Activated naive CD4-positive, alpha-beta T cell treated with anti-CD3 and anti-CD28 coated beads, Interleukin-2, amount 50 U/mL, for 72 hours (primary cell): ENCODE data around the gene ANKFN1. TPM values are rescaled to one million over a fixed set of nuclear protein-coding genes. Genes with fewer than 3 reads are reported as not detected.

ENCODE experiments used
- ATAC-seq, 2 donors: fragments of 150-1000 bp; cut with Tn5 transposase; 2 replicates each; pipeline ENCODE4 v1.10.0; 2021; ENCODE audit warnings: mild to moderate bottlenecking in 2 of 2, moderate library complexity in 2 of 2
- DNase-seq, 2 donors: peaks; one replicate each; pipeline ENCODE4 v3.0.0; 2021 to 2022; ENCODE audit warnings: low spot score in 2 of 2
- H3K27ac Mint-ChIP-seq, 2 donors: one replicate each; pipeline ENCODE4 v1.8.0; 2022; ENCODE audit warnings: mild to moderate bottlenecking in 2 of 2, mixed read lengths in 2 of 2
- H3K36me3 Mint-ChIP-seq, 2 donors: one replicate each; pipeline ENCODE4 v1.8.0; 2022; ENCODE audit warnings: mixed read lengths in 2 of 2
- H3K9me3 Mint-ChIP-seq, 2 donors: one replicate each; pipeline ENCODE4 v1.8.0; 2022; ENCODE audit warnings: mixed read lengths in 2 of 2
- total RNA-seq, 2 donors: library from RNA; stranded (reverse); gene quantifications; one replicate each; pipeline ENCODE4 v1.2.3, GENCODE V29; 2022

The ANKFN1 gene, protein sequence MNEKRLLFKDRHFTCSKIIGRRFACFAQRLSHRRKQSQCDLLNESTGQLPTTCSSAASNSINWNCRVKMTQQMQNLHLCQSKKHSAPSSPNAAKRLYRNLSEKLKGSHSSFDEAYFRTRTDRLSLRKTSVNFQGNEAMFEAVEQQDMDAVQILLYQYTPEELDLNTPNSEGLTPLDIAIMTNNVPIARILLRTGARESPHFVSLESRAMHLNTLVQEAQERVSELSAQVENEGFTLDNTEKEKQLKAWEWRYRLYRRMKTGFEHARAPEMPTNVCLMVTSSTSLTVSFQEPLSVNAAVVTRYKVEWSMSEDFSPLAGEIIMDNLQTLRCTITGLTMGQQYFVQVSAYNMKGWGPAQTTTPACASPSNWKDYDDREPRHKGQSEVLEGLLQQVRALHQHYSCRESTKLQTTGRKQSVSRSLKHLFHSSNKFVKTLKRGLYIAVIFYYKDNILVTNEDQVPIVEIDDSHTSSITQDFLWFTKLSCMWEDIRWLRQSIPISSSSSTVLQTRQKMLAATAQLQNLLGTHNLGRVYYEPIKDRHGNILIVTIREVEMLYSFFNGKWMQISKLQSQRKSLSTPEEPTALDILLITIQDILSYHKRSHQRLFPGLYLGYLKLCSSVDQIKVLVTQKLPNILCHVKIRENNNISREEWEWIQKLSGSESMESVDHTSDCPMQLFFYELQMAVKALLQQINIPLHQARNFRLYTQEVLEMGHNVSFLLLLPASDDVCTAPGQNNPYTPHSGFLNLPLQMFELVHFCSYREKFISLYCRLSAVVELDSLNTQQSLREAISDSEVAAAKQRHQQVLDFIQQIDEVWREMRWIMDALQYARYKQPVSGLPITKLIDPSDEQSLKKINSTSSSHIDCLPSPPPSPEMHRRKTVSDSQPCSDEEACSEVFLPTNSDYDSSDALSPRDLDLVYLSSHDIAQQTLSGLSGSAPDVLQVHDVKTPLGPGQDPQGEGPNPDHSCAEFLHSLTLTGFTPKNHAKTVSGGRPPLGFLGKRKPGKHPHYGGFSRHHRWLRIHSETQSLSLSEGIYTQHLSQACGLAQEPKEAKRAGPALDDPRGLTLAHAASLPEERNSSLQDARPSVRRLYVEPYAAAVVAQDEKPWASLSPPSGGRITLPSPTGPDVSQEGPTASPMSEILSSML
- total RNA-seq = not detected

DNA sequence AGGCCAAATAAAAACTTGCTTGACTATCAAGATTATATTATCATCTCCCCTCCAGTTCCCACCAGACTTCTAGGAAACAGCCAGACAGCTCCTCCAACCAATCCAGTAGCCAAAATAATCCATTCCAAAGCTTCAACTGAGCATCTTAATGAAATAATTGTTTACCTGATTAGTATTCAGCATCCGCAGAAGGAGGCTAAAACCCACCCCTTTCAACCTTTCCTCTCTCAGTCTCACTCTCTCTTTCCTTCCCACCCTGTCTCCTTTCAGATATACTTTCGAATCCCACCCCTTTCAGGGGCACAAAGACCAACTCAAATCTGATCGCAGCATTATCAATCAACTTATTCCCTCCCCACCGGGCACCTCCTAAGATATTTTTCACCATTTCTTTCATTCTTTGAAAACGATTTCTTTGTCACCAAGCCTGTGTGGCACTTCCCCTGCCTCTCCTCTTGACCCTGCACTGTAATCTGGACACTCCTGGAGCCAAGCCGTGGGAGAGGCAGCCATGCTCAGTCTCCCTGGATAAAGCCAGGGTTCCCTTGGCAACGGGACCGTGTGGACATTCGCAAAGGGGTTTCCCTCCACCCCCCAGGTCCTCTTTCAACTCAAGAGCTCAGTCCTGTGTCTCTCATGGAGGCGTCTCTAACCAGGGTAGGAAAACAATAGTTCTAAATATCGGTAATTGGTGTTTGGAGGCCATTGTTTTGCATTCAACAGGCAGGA lies at the start of gene ANKFN1:
ANKFN1 (plus strand) TSS at position 602 of the 729 bp plus-strand sequence. CDS start 59,193 bp downstream, outside the sequence.
- Mint-ChIP-seq H3K36me3 (no peaks in the 10 kb centered on the region), H3K27ac (no peak within 1 kb of the TSS), H3K9me3 (no peaks in the 10 kb centered on the region)

DNA sequence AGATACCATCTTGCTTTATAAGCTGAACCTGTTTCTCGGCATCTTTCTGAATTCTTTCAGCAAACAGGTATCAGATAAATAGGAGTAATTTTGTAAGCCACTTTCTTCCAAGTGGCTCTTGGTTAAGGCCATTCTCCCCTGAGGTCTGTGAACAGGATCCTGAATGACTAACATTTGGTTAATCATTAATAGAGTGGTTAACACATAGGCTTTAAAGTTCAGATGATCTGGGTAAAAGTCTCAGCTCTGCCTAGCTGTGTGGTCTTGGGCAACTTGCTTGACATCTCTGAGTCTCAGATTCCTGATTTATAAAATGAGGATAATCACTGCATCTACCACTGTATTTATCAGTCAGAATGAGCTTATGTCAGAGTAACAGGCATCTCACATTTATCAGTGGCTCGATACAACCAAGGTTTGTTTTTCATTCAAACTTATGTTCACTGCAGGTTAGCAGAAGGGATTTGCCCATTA lies 44.4 kb upstream of the ANKFN1 start:
- no peak overlapping the region for H3K27ac Mint-ChIP-seq
- H3K36me3 Mint-ChIP-seq = no peaks in the 10 kb centered on the region
- no peak for DNase-seq
- no peak for ATAC-seq
- H3K9me3 Mint-ChIP-seq = no peaks in the 10 kb centered on the region

More for the DNA sequence above, at the start of gene ANKFN1:
- ATAC-seq (no peak), DNase-seq (no peak)

DNA sequence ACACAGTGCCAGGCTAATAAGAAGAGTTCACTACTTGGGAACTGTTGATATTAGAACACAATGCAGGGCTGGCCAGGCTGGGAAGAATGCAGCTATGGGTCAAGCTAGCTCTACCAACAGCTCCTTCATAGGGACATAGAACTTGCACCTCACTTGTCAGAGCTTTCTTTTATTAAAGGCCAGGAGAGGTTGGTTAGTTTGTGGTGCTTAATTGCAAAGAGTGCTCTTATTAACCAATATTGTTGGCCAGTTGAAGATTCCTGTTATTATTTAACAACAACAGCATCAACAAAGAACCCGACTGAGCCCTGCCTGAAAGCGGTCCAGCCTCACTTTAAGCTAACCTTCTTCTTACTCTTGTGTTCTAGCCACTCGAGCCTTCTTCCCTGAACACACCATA lies 43.4 kb upstream of the ANKFN1 start:
- H3K27ac Mint-ChIP-seq = no peak overlapping the region
- no peak for DNase-seq
- ATAC-seq = no peak
- no peaks in the 10 kb centered on the region for H3K9me3 Mint-ChIP-seq
- no peaks in the 10 kb centered on the region for H3K36me3 Mint-ChIP-seq

DNA sequence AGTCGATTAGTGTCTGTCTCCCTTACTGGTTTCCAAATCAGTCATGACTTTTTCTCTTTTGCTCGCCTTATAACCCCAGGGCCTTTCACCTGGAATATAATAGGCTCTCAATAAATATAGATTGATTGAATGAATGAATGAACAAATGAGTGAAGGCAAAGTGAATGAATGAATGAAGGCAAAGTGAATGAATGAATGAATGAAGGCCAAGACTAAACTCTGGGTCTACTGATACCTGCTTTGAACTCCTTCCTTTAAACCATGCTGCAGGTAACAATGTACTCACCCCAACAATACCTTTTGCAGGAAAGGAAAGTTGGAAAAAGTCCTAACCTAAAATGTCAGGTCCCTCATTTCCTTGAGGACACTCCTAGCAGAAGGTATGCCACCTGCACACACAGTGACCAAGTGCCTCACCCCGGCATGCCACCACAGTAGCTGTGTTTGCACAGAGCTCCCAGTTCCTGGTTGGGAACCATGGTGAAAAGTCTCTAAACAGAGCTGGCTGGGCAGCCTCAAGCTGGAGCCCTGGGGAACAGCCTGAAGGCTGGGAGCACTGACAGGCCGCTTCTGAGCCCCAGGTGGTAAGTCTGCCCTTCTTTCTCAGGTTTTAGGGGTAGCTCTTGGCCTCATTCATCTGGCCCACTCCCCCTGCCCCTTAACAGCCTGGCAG lies 42.7 kb upstream of the ANKFN1 start:
- no peaks in the 10 kb centered on the region for H3K36me3 Mint-ChIP-seq
- no peak for DNase-seq
- H3K9me3 Mint-ChIP-seq = no peaks in the 10 kb centered on the region
- H3K27ac Mint-ChIP-seq = no peak overlapping the region
- no peak for ATAC-seq

DNA sequence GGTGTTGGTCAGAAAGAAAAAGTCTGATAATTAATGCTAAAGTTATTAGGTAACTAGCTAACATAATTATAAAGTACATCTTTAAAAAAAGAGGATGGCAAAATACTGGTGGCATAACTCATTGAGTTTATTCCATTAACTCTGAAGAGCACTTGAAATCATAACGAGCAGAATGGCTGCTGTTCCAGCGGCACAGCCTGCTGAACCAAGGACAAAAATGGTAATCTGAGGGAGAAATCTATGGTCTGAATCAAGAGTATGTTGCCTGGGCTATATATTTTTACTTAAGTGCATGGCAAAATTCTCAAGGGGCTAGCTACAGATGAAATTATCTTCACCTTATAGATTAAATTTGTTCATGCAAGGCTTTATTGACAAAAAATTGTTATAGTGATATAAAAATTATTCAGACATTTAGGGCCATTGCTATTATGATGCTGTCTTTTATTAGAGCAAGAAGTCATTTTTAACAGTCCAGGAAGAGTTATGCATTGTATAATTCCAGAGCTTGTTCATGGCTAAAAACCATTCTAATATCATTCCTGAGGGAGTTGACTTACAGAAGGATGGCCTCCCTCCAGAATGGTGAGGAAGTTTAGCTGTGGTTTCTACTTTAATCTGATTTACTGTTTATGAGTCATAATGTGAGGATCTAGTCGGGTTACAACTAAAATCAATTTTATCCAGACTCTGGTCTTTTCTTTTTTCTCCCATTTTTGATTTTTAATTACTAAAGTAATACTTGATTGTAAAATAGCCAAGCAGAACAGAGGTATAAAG lies 41.4 kb upstream of the ANKFN1 start:
- DNase-seq (no peak), ATAC-seq (no peak)
- Mint-ChIP-seq H3K36me3 (no peaks in the 10 kb centered on the region), H3K9me3 (no peaks in the 10 kb centered on the region), H3K27ac (no peak overlapping the region)

DNA sequence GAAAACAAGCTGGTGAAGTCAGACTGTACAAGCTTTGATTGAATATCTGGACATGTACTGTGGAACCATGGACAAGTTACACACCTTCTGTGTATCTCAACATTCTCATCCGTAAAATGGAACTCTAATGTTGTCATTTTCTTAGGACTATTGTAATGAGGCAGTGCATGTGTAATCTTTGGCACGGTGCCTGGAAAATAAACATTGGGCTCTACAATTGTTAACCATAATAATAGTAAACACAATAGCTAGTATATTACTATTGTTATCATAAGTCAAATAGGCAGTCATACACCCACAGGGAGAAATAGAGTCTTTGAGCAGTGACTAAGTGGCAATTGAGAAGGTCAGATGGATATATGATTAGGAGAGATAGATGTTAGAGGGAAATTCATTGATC lies 39.8 kb upstream of the ANKFN1 start:
- Mint-ChIP-seq H3K36me3 (no peaks in the 10 kb centered on the region), H3K27ac (no peak overlapping the region), H3K9me3 (no peaks in the 10 kb centered on the region)
- ATAC-seq = no peak
- no peak for DNase-seq

DNA sequence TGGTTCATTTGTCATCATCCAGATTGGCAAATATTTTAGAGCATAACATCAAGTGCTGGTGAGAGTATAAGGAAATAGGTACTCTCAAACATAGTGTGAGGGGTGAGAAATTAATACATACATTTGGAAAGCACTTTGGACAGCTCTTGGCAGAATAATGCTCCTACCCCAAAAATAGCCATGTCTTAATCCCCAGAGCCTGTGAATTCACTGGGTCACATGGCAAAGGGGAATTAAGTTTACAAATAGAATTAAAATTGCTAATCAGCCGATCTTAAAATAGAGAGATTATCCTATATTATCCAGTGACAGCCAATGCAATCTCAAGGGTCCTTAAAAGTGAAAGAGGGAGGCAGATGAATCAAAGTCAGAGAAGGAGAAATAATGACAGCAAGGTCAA lies 38.8 kb upstream of the ANKFN1 start:
- DNase-seq (no peak), ATAC-seq (no peak)
- Mint-ChIP-seq H3K9me3 (no peaks in the 10 kb centered on the region), H3K27ac (no peak overlapping the region), H3K36me3 (no peaks in the 10 kb centered on the region)

DNA sequence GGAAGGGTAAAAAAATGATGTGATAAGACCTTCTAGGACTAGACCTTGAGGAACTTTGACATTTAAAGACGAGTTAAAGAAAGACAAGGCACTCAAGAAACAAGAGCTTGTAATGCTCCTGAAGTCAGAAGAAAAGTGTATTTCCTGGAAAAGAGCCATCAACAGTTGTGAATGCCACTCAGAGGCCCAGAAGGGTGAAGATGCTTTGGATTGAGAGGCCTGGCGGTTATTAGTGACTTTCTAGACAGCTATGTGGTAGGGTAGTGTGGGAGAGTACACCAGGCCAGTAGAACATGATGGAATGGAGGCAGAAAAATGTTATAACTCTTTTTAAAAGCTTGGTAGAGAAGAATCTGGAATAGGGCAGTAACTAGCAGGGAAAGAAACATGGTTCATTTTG lies 34.1 kb upstream of the ANKFN1 start:
- no peaks in the 10 kb centered on the region for H3K36me3 Mint-ChIP-seq

DNA sequence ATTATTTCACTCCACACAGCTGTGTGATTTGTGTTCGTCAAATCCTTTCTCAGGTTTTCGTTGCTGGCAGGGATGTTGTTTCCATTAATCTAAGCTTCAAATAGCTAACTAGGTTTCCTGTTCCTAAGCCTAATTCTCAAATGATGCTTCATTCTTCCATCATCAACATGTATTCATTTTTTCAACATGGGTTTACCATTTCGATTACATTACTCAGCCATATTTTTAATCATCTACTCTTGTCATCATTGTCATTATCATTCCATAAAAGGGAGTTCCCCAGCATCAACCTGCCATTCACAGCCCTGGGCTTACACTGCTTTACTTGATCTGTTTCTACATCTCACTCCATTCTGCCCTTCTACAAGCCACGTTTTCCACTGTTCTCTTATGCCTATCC lies 33.3 kb upstream of the ANKFN1 start:
- DNase-seq (no peak), ATAC-seq (no peak)
- Mint-ChIP-seq H3K36me3 (no peaks in the 10 kb centered on the region), H3K9me3 (no peaks in the 10 kb centered on the region), H3K27ac (no peak overlapping the region)

More for the DNA sequence above, 34.1 kb upstream of the ANKFN1 start:
- H3K9me3 Mint-ChIP-seq = no peaks in the 10 kb centered on the region
- no peak overlapping the region for H3K27ac Mint-ChIP-seq
- no peak for ATAC-seq
- no peak for DNase-seq

DNA sequence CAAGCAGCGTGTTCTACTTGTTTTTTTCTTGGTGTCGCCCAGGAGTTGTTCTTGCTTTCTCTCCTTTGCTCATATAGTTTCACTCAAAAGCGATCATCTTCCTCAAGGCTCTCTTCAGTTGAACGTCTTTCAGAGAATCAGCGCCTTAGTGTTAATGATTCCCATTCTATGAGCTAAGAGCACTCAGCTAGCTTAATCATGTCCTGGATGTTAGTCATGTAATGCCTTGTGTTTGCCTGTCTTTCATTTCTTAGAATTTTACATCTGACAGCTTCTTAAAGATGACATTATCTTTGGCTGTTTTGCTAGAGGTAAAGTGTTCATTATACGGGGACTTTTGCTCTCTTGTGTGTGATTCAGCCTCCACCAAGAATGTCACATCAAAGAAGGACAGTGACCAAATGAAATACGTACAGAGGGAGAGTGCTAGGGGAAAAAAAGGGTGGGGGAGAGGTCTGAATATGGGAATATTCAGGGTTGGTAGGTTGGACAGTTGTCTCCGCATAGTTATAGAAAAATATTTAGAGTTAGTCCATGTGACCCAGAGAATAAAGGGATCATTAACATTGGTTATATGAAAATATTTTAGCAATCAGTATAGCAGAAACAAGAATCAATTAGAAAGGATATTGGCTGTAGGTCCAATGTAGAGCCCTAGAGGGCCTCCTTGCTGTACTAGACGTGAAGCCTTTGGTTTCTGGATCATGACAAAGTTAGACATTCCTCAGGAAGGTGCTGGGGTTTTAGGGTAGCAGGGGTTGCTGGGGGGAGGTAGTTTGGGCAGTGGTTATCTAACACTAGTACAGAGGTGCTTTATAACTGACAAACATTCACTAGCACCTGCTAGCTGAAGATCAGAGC lies 31.9 kb upstream of the ANKFN1 start:
- Mint-ChIP-seq H3K9me3 (no peaks in the 10 kb centered on the region), H3K36me3 (no peaks in the 10 kb centered on the region), H3K27ac (no peak overlapping the region)
- DNase-seq = no peak
- no peak for ATAC-seq

DNA sequence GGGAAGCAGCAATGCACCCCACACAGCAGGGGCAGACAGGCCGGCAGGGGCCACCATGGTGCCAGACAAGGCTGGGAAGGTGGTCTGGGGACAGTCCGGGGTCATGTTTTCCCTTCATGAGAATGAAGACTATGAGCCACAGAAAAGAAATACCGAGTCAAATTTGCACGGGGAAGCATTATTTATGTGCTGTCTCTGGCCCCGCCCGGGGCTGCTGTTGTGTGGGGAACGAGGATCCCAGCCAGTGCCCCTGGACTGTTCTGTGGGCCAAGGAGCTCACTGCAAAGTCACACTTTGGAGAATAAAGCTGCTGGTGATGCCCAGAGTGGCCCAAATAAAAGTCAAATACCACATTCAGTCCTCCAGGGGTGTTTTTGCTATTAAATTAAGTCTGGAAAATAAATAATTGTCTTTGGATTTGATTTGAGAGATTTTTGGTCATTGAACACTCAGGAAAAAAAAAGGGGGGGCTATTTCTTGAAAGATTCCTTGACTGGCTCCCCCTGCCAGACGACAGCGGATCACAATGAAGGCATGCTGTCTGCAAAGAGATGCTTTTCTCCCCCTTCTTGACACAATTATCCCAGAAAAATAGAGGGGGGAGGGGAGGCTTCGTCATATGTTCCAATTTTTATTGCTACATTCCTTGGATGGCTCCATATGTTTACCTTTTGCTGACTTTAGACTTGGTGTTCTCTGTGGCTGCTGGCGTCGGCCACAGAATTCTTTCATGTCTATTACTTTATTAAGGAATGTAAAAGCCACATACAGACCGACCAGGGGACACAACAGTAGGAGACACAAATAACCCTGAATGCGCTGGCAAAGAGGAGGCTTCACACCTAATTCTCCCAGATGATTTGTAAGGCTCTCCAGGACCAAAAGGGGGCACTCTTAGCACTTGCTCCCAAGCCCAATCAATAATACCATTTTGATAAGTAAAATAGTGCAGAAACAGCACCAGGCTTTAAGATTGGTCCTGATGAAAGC lies 27.1 kb upstream of the ANKFN1 start:
- DNase-seq (peak in 1 of 2 donors; percentile 9), ATAC-seq (no peak)
- Mint-ChIP-seq H3K9me3 (no peaks in the 10 kb centered on the region), H3K27ac (no peak overlapping the region), H3K36me3 (no peaks in the 10 kb centered on the region)

DNA sequence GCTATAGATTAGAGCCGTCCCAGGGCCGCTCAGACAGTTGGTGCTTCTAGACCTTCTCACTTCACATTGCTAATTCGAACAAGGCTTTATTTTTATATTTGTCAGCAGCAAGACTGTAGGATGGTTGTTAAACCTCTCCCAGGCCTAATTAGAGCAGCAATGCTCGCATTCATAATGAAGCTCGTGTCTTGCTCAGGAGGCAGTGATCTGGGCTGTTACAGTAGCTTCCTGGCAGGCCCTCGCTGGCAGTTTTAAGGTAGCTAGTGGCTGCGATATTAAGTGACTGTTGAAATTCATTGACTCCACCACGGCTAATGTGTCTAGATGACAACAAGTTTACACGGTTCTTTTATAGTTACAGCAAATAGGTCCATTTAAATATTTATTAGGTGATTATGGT lies 23.2 kb upstream of the ANKFN1 start:
- DNase-seq (no peak), ATAC-seq (no peak)
- Mint-ChIP-seq H3K9me3 (no peaks in the 10 kb centered on the region), H3K36me3 (no peaks in the 10 kb centered on the region), H3K27ac (no peak overlapping the region)

DNA sequence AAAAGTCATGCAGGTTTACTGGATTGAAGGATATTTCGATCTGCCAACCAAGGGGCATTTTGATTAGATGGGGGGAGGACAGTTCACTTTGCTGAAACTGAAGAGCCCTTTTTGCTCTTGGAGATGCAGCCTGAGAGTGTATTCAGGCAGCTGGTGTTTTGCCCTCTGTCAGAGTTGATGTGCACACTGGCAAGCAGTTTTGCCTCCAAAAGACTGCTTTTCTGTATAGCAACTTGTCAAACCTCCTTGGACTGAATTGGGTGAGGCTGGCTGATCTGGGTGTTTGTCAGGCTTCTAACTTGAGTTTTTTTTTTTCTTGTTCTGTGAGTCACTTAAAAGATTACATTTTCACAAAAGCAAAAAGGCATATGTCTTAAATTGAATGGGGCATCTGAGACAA lies 22.6 kb upstream of the ANKFN1 start:
- no peak for ATAC-seq
- Mint-ChIP-seq H3K27ac (no peak overlapping the region), H3K36me3 (no peaks in the 10 kb centered on the region), H3K9me3 (no peaks in the 10 kb centered on the region)
- DNase-seq = no peak

DNA sequence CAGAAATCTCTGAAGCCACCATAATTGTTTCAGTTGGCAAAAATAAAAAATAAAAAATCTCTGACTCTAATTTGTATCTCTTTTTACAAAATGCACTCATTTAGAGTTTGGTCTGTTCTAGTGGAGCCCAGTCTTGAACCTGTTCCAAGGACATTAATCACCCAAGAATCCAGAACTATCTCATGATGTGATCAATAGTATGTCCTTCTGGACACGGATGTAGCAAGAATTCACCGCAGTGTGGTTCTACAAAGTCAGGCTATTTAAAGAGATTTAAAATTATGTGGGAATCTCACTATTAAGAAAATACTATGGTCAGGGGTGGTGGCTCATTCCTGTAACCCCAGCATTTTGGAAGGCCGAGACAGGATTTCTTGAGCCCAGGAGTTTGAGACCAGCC lies 21.8 kb upstream of the ANKFN1 start:
- no peak for ATAC-seq
- H3K9me3 Mint-ChIP-seq = no peaks in the 10 kb centered on the region
- no peaks in the 10 kb centered on the region for H3K36me3 Mint-ChIP-seq
- no peak overlapping the region for H3K27ac Mint-ChIP-seq
- DNase-seq = no peak
